IMR-90 (cell line): Measurements from ENCODE around the gene METTL24. TPM values are rescaled to one million over a fixed set of nuclear protein-coding genes. Genes with fewer than 3 reads are reported as not detected.

Source experiments
- ATAC-seq: fragments of 200-7000 bp; cut with Tn5 transposase; 2 replicates; pipeline ENCODE4 v1.9.1; 2020; ENCODE audit warnings: low read depth, mild to moderate bottlenecking, moderate library complexity
- BruUV-seq: library from RNA; stranded (reverse); fragments of 400-500 nt; replicated peaks from 2 replicates; lab custom pipeline; 2021; lab: Mats Ljungman, UMichigan
- CTCF ChIA-PET: fragments of 300-600 bp; formaldehyde crosslinking; extraction: SDS; loops from one replicate; lab custom pipeline; 2021; ENCODE audit warnings: antibody characterized with exemption; lab: Yijun Ruan, JAX
- POLR2A ChIA-PET: fragments of 300-600 bp; sonication (Branson Sonifier 250); formaldehyde crosslinking; loops from one replicate; lab custom pipeline; 2022; ENCODE audit warnings: antibody characterized with exemption; ENCODE audit not compliant: unreplicated experiment; lab: Charles Lee
- DNase-seq: peaks from one replicate; pipeline ENCODE4 v3.0.0; 2013
- H2AFZ ChIP-seq: replicated peaks from 2 replicates; pipeline ENCODE3; 2013; ENCODE audit warnings: low read length, mild to moderate bottlenecking; ENCODE audit not compliant: poor library complexity
- H2AK5ac ChIP-seq: 2 replicates; pipeline ENCODE4 v1.6.1; 2013; ENCODE audit warnings: low read depth, low read length, inconsistent platforms
- H2AK9ac ChIP-seq: replicated peaks from 2 replicates; pipeline ENCODE3; 2013; ENCODE audit warnings: mild to moderate bottlenecking, low read depth, low read length, moderate library complexity; ENCODE audit not compliant: poor library complexity
- H2BK120ac ChIP-seq: 2 replicates; pipeline ENCODE4 v1.6.1; 2013; ENCODE audit warnings: low read depth, low read length, inconsistent platforms
- H2BK15ac ChIP-seq: 3 replicates; pipeline ENCODE4 v1.6.1; 2013; ENCODE audit warnings: low read depth, low read length, inconsistent platforms
- H2BK20ac ChIP-seq: 2 replicates; pipeline ENCODE4 v1.6.1; 2013; ENCODE audit warnings: low read depth, mild to moderate bottlenecking, inconsistent platforms, low read length, moderate library complexity
- H2BK5ac ChIP-seq: 2 replicates; pipeline ENCODE4 v1.6.1; 2013; ENCODE audit warnings: mild to moderate bottlenecking, low read depth, low read length, inconsistent platforms; ENCODE audit not compliant: poor library complexity, severe bottlenecking
- H3K14ac ChIP-seq: replicated peaks from 2 replicates; pipeline ENCODE4 v1.6.1; 2013; ENCODE audit warnings: low read depth, low read length, inconsistent platforms
- H3K18ac ChIP-seq: 2 replicates; pipeline ENCODE4 v1.6.1; 2013; ENCODE audit warnings: low read depth, low read length, control low read depth
- H3K23ac ChIP-seq: 2 replicates; pipeline ENCODE4 v1.6.1; 2013; ENCODE audit warnings: low read depth, low read length, inconsistent platforms
- H3K27ac ChIP-seq: 2 replicates; pipeline ENCODE4 v1.5.1; 2013; ENCODE audit warnings: mild to moderate bottlenecking, control low read depth, low read length; ENCODE audit not compliant: insufficient read depth
- H3K27me3 ChIP-seq: 2 replicates; pipeline ENCODE4 v1.6.1; 2013; ENCODE audit warnings: low read length; ENCODE audit not compliant: control insufficient read depth, insufficient read depth
- H3K36me3 ChIP-seq: 2 replicates; pipeline ENCODE4 v1.6.1; 2013; ENCODE audit warnings: low read length, mixed read lengths; ENCODE audit not compliant: control insufficient read depth, insufficient read depth
- H3K4ac ChIP-seq: 2 replicates; pipeline ENCODE4 v1.6.1; 2013; ENCODE audit warnings: low read depth, low read length, inconsistent platforms
- H3K4me1 ChIP-seq: 2 replicates; pipeline ENCODE4 v1.6.1; 2013; ENCODE audit warnings: low read length, mixed read lengths; ENCODE audit not compliant: control insufficient read depth, insufficient read depth
- H3K4me2 ChIP-seq: 2 replicates; pipeline ENCODE4 v1.6.1; 2013; ENCODE audit warnings: low read depth, mild to moderate bottlenecking, control low read depth, low read length, moderate library complexity
- H3K4me3 ChIP-seq: 2 replicates; pipeline ENCODE4 v1.5.1; 2013; ENCODE audit warnings: low read depth, mild to moderate bottlenecking, control low read depth, low read length, moderate library complexity; ENCODE audit not compliant: insufficient read depth
- H3K56ac ChIP-seq: 2 replicates; pipeline ENCODE4 v1.6.1; 2013; ENCODE audit warnings: low read length, inconsistent platforms; ENCODE audit not compliant: insufficient read depth; ENCODE audit errors: extremely low read depth
- H3K79me1 ChIP-seq, 2 experiments: 2 replicates each; pipeline ENCODE4 v1.6.1; 2013; ENCODE audit warnings: low read length in 2 of 2, inconsistent platforms in 1 of 2, low read depth in 1 of 2
- H3K9ac ChIP-seq: 2 replicates; pipeline ENCODE4 v1.6.1; 2013; ENCODE audit warnings: low read depth, low read length, control low read depth
- H3K9me1 ChIP-seq: 2 replicates; pipeline ENCODE4 v1.6.1; 2013; ENCODE audit warnings: low read length, inconsistent platforms; ENCODE audit not compliant: insufficient read depth
- H3K9me3 ChIP-seq: 2 replicates; pipeline ENCODE4 v1.6.1; 2013; ENCODE audit warnings: low read length; ENCODE audit not compliant: control insufficient read depth, insufficient read depth
- H4K20me1 ChIP-seq: 2 replicates; pipeline ENCODE4 v1.6.1; 2013; ENCODE audit warnings: low read length, inconsistent platforms; ENCODE audit not compliant: insufficient read depth
- H4K5ac ChIP-seq: 2 replicates; pipeline ENCODE4 v1.6.1; 2013; ENCODE audit warnings: mild to moderate bottlenecking, low read depth, low read length, control low read depth
- H4K8ac ChIP-seq, 2 experiments: 2 replicates each; pipeline ENCODE4 v1.6.1; 2013; ENCODE audit warnings: low read depth in 2 of 2, low read length in 2 of 2, control low read depth in 1 of 2, inconsistent platforms in 1 of 2
- H4K91ac ChIP-seq: 2 replicates; pipeline ENCODE4 v1.6.1; 2013; ENCODE audit warnings: low read depth, low read length, inconsistent platforms; ENCODE audit not compliant: insufficient read depth
- BHLHE40 ChIP-seq: fragments of 150-350 bp; IDR thresholded peaks from 2 replicates; pipeline ENCODE4 v1.6.1; 2016; ENCODE audit warnings: mild to moderate bottlenecking, low read depth, low read length
- CEBPB ChIP-seq: IDR thresholded peaks from 2 replicates; pipeline ENCODE4 v1.6.1; 2012; ENCODE audit warnings: low read depth, low read length, improper control_type of control experiment
- CHD1 ChIP-seq: IDR thresholded peaks from 2 replicates; pipeline ENCODE4 v1.6.1; 2012; ENCODE audit warnings: low read depth, low read length, improper control_type of control experiment
- FOS ChIP-seq: fragments of 150-350 bp; IDR thresholded peaks from 2 replicates; pipeline ENCODE4 v1.6.1; 2016; ENCODE audit warnings: low read depth, low read length
- MAFK ChIP-seq: IDR thresholded peaks from 2 replicates; pipeline ENCODE4 v1.6.1; 2012; ENCODE audit warnings: low read depth, low read length, improper control_type of control experiment
- MAZ ChIP-seq: IDR thresholded peaks from 2 replicates; pipeline ENCODE4 v1.6.1; 2012; ENCODE audit warnings: low read depth, mild to moderate bottlenecking, low read length, improper control_type of control experiment, moderate library complexity, borderline replicate concordance
- MXI1 ChIP-seq: IDR thresholded peaks from 2 replicates; pipeline ENCODE4 v1.6.1; 2012; ENCODE audit warnings: low read depth, mild to moderate bottlenecking, low read length, moderate library complexity, borderline replicate concordance
- POLR2A ChIP-seq: IDR thresholded peaks from 2 replicates; pipeline ENCODE4 v1.6.1; 2012; ENCODE audit warnings: mild to moderate bottlenecking, low read depth, low read length
- RAD21 ChIP-seq: IDR thresholded peaks from 2 replicates; pipeline ENCODE4 v1.6.1; 2012; ENCODE audit warnings: low read length, improper control_type of control experiment
- WGBS, 2 experiments: methylation state at CpG; one replicate each; pipeline versions ENCODE4 v1.1.5 to v1.1.7; 2013; ENCODE audit warnings: missing lambda C conversion rate in 2 of 2; ENCODE audit not compliant: insufficient read length in 1 of 2; ENCODE audit errors: extremely low coverage in 2 of 2; 5-methylcytosine and 5-hydroxymethylcytosine counted together
- dilution Hi-C: fragments of 300-500 bp; cut with HindIII; formaldehyde crosslinking; loops from one replicate; pipeline ENCODE4 v1.14.3; 2018; ENCODE audit warnings: low sequenced_read_pairs; ENCODE audit not compliant: unreplicated experiment
- in situ Hi-C: fragments of 300-500 bp; cut with MboI; formaldehyde crosslinking; loops from 3 replicates; pipeline ENCODE4 v1.14.3; 2019; ENCODE audit warnings: low sequenced_read_pairs, inconsistent platforms, mixed read lengths
- intact Hi-C: fragments of 100-400 bp; cut with micrococcal nuclease; formaldehyde crosslinking; loops from 2 replicates; pipeline ENCODE4 v1.10.0; 2022
- polyA plus RNA-seq, 3 experiments: library from polyadenylated mRNA; depleted of rRNA; stranded (reverse); fragments of >200 nt; gene quantifications; 2 replicates each; pipeline ENCODE4 v1.2.3, GENCODE V29; 2012; ENCODE audit warnings: low replicate concordance in 1 of 3
- total RNA-seq: library from RNA; depleted of rRNA; stranded (reverse); fragments of >200 nt; gene quantifications from 2 replicates; pipeline ENCODE4 v1.2.3, GENCODE V29; 2012
- TF ChIP-seq, protein P1 (sequence below): fragments of 150-350 bp; IDR thresholded peaks from 2 replicates; pipeline ENCODE4 v1.6.1; 2016; ENCODE audit warnings: low read depth, mild to moderate bottlenecking, low read length, moderate library complexity, borderline replicate concordance

Gene METTL24
- total and polyA plus RNA-seq, 2 of the 4 experiments (the other 2 are of a cell fraction): not detected

- 100% methylated on average over 1 of the region's 3 CpGs; no CpG with 5 or more reads in 1 of the 2 experiments for WGBS, 2 experiments
- H3K14ac ChIP-seq: no peak overlapping the region
- no peak overlapping the region for H2BK120ac ChIP-seq
- no peak overlapping the region for H3K27ac ChIP-seq
- H3K4ac ChIP-seq: no peak overlapping the region
- peaks cover 6% of the 10 kb centered on the region; the same call in 1 of the 2 replicates for H3K4me1 ChIP-seq
- no peak overlapping the region for H2BK5ac ChIP-seq
- H3K23ac ChIP-seq: no peak overlapping the region
- no peak overlapping the region for H3K4me3 ChIP-seq
- H3K56ac ChIP-seq: no peak overlapping the region
- ChIA-PET POLR2A (no interaction called here), CTCF (no interaction called here)
- BruUV-seq: no TSS peak
- H2AK5ac ChIP-seq: no peak overlapping the region
- H4K20me1 ChIP-seq: no peaks in the 10 kb centered on the region
- H2BK20ac ChIP-seq: no peak overlapping the region
- H2AK9ac ChIP-seq: no peak overlapping the region
- no peak overlapping the region for H3K18ac ChIP-seq
- DNase-seq (no peak), ATAC-seq (no peak)
- H4K8ac ChIP-seq: no peak overlapping the region
- no peak overlapping the region for H4K5ac ChIP-seq
- H3K36me3 ChIP-seq: no peaks in the 10 kb centered on the region
- H4K91ac ChIP-seq: no peak overlapping the region
- H2AFZ ChIP-seq: no peak overlapping the region
- no peaks in the 10 kb centered on the region for H3K79me1 ChIP-seq
- peaks cover 10% of the 10 kb centered on the region for H3K27me3 ChIP-seq
- peaks cover 5% of the 10 kb centered on the region; the same call in 1 of the 2 replicates for H3K9me1 ChIP-seq
- H3K9me3 ChIP-seq: no peaks in the 10 kb centered on the region
- intact Hi-C loops: no loop called here
- H3K9ac ChIP-seq: no peak overlapping the region
- dilution Hi-C loops: no loop called here
- TF ChIP-seq MAFK: no peak
- TF ChIP-seq CHD1: no peak
- no peak for TF ChIP-seq RAD21
- no peak for TF ChIP-seq POLR2A
- no peak for TF ChIP-seq MAZ
- TF ChIP-seq BHLHE40: no peak
- no peak for TF ChIP-seq CEBPB
- TF ChIP-seq FOS: no peak
- TF ChIP-seq MXI1: no peak
- TF ChIP-seq, protein P1, sequence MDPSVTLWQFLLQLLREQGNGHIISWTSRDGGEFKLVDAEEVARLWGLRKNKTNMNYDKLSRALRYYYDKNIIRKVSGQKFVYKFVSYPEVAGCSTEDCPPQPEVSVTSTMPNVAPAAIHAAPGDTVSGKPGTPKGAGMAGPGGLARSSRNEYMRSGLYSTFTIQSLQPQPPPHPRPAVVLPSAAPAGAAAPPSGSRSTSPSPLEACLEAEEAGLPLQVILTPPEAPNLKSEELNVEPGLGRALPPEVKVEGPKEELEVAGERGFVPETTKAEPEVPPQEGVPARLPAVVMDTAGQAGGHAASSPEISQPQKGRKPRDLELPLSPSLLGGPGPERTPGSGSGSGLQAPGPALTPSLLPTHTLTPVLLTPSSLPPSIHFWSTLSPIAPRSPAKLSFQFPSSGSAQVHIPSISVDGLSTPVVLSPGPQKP: no peak
- in situ Hi-C loops: no loop called here
- no peak overlapping the region for H2BK15ac ChIP-seq
- no peak overlapping the region for H3K4me2 ChIP-seq
These were observed 38.8 kb downstream of the METTL24 start for GRCh38 chr6:110319381-110319780.
